Testis (tissue), 2 donors: Measurements from ENCODE around the gene NEK11.

Experiments used
- POLR2A ChIP-seq: fragments of 450-650 bp; IDR thresholded peaks from one replicate; pipeline ENCODE4 v1.6.1; 2017; ENCODE audit warnings: antibody characterized with exemption, mild to moderate bottlenecking, moderate library complexity
- TF ChIP-seq, protein P1 (sequence below), 3 experiments: fragments of 450-650 bp in 2 of 3; fragments of 200-600 bp in 1 of 3; sonication (generic) in 1 of 3; IDR thresholded peaks; one replicate each; pipeline ENCODE4 v1.5.1; 2016 to 2019; ENCODE audit warnings: antibody characterized with exemption in 3 of 3, mild to moderate bottlenecking in 2 of 3, moderate library complexity in 1 of 3

DNA sequence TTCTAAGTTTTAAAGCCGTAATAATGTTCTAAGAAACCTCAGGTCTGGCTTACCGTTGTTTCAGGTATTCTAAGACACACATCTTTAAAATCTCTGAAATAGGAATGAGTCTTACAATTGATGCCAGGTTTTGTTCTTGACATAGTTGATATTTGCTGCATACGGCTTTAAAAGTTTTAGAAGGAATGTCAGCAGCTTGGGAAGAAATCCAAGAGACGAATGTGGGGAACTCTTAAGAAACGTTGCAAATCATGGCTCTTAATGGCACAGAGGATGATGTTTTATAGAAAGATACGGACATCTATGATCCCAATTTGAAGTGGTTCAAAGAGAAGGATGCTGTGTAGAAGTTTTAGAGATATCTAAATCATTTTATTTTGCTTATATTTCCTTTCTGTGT is 366.4 kb downstream of the NEK11 start:
- no peak for TF ChIP-seq POLR2A
- TF ChIP-seq, protein P1, sequence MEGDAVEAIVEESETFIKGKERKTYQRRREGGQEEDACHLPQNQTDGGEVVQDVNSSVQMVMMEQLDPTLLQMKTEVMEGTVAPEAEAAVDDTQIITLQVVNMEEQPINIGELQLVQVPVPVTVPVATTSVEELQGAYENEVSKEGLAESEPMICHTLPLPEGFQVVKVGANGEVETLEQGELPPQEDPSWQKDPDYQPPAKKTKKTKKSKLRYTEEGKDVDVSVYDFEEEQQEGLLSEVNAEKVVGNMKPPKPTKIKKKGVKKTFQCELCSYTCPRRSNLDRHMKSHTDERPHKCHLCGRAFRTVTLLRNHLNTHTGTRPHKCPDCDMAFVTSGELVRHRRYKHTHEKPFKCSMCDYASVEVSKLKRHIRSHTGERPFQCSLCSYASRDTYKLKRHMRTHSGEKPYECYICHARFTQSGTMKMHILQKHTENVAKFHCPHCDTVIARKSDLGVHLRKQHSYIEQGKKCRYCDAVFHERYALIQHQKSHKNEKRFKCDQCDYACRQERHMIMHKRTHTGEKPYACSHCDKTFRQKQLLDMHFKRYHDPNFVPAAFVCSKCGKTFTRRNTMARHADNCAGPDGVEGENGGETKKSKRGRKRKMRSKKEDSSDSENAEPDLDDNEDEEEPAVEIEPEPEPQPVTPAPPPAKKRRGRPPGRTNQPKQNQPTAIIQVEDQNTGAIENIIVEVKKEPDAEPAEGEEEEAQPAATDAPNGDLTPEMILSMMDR (IDR thresholded peaks at IDR 0.05), result no peak
